A549 (cell line): ENCODE measurements around the gene AUTS2. TPM values are rescaled to one million over a fixed set of nuclear protein-coding genes. Genes with fewer than 3 reads are reported as not detected.

Source experiments
- ATAC-seq, 2 experiments: fragments of 200-7000 bp in 1 of 2; fragments of >200 bp in 1 of 2; cut with Nextera tagmentation in 1 of 2; cut with Tn5 transposase in 1 of 2; 3 replicates each; pipeline versions ENCODE4 v1.8.0 to v1.9.1; 2018 to 2020; ENCODE audit warnings: mild to moderate bottlenecking in 1 of 2, moderate library complexity in 1 of 2
- CTCF ChIA-PET: fragments of 300-600 bp; sonication (Branson Sonifier 250); formaldehyde crosslinking; extraction: SDS; loops from one replicate; lab custom pipeline; 2021; ENCODE audit warnings: antibody characterized with exemption, inconsistent platforms; lab: Yijun Ruan, JAX
- POLR2A ChIA-PET: fragments of 350-600 bp; formaldehyde crosslinking; extraction: SDS; loops from one replicate; lab custom pipeline; 2021; ENCODE audit warnings: antibody characterized with exemption, inconsistent platforms; lab: Yijun Ruan, JAX
- DNase-seq, 2 experiments: peaks; one replicate each; pipeline versions ENCODE4 v3.0.0 to v3.0.0-alpha.2; 2011 to 2016; ENCODE audit warnings: low read depth in 1 of 2, low spot score in 1 of 2
- FAIRE-seq: peaks from 2 replicates; lab custom pipeline; 2011; peaks lifted over from hg19 to GRCh38; lab: Jason Lieb, UNC
- H3K27ac ChIP-seq, 2 experiments: fragments of >200 bp; sonication (Bioruptor Twin); formaldehyde crosslinking; 3 replicates each; pipeline ENCODE4 v1.5.1; 2016 to 2017
- H3K4me1 ChIP-seq: fragments of >200 bp; sonication (Bioruptor Twin); formaldehyde crosslinking; 3 replicates; pipeline ENCODE4 v1.6.1; 2016
- H3K4me2 ChIP-seq: fragments of >200 bp; sonication (Bioruptor Twin); formaldehyde crosslinking; 3 replicates; pipeline ENCODE4 v1.6.1; 2016
- H3K4me3 ChIP-seq: fragments of >200 bp; sonication (Bioruptor Twin); formaldehyde crosslinking; 3 replicates; pipeline ENCODE4 v1.5.1; 2016
- H3K9me3 ChIP-seq: fragments of >200 bp; sonication (Bioruptor Twin); formaldehyde crosslinking; 3 replicates; pipeline ENCODE4 v1.6.1; 2016
- ATOH8 ChIP-seq: fragments of 250-450 bp; sonication (Bioruptor Pico); IDR thresholded peaks from 2 replicates; pipeline ENCODE4 v1.5.0; 2020; ENCODE audit warnings: low read depth, mild to moderate bottlenecking, moderate library complexity
- BCL3 ChIP-seq: fragments of >200 bp; sonication (Bioruptor Twin); formaldehyde crosslinking; IDR thresholded peaks from 3 replicates; pipeline ENCODE4 v1.6.1; 2016
- CBX2 ChIP-seq: fragments of 200-600 bp; sonication (generic); IDR thresholded peaks from 2 replicates; pipeline ENCODE4 v1.6.1; 2016; ENCODE audit warnings: low read depth, mild to moderate bottlenecking, borderline replicate concordance
- E2F6 ChIP-seq: IDR thresholded peaks from 2 replicates; pipeline ENCODE4 v1.6.1; 2012; ENCODE audit warnings: low read depth, borderline replicate concordance
- ESRRA ChIP-seq: fragments of 150-350 bp; IDR thresholded peaks from 2 replicates; pipeline ENCODE4 v1.6.1; 2014; ENCODE audit warnings: mild to moderate bottlenecking, low read length, borderline replicate concordance
- FOSL2 ChIP-seq, 2 experiments: fragments of 450-650 bp in 1 of 2; fragments of >200 bp in 1 of 2; sonication (Bioruptor Twin) in 1 of 2; formaldehyde crosslinking; IDR thresholded peaks; 2 replicates each; pipeline versions ENCODE4 v1.5.0 to v1.6.1; 2016 to 2020; ENCODE audit warnings: mild to moderate bottlenecking in 1 of 2, moderate library complexity in 1 of 2
- HOXB13 ChIP-seq: fragments of 250-450 bp; sonication (Bioruptor Pico); IDR thresholded peaks from 2 replicates; pipeline ENCODE4 v1.5.0; 2020; ENCODE audit warnings: low read depth, mild to moderate bottlenecking, moderate library complexity
- MAX ChIP-seq: IDR thresholded peaks from 2 replicates; pipeline ENCODE4 v1.6.1; 2012
- MAZ ChIP-seq: fragments of 150-350 bp; IDR thresholded peaks from 2 replicates; pipeline ENCODE4 v1.6.1; 2014; ENCODE audit warnings: antibody characterized with exemption, low read depth, low read length, borderline replicate concordance
- MYC ChIP-seq: IDR thresholded peaks from 2 replicates; pipeline ENCODE4 v1.6.1; 2012; ENCODE audit warnings: mild to moderate bottlenecking, inconsistent platforms, low read length, improper control_type of control experiment, borderline replicate concordance
- NPAS2 ChIP-seq: fragments of 250-450 bp; sonication (Bioruptor Pico); IDR thresholded peaks from 2 replicates; pipeline ENCODE4 v1.8.0; 2022; ENCODE audit warnings: mild to moderate bottlenecking, moderate library complexity, borderline replicate concordance
- NR3C1 ChIP-seq: fragments of >200 bp; sonication (Bioruptor Twin); formaldehyde crosslinking; IDR thresholded peaks from 3 replicates; pipeline ENCODE4 v1.6.1; 2017
- PHF8 ChIP-seq: fragments of 200-600 bp; sonication (generic); IDR thresholded peaks from 2 replicates; pipeline ENCODE4 v1.6.1; 2016; ENCODE audit warnings: low read depth, mild to moderate bottlenecking, antibody characterized with exemption, moderate library complexity, borderline replicate concordance
- POLR2A ChIP-seq: IDR thresholded peaks from 2 replicates; pipeline ENCODE4 v1.6.1; 2012; ENCODE audit warnings: mild to moderate bottlenecking, low read length
- POLR2AphosphoS2 ChIP-seq: conservative IDR thresholded peaks from 2 replicates; pipeline ENCODE4 v1.6.1; 2012; ENCODE audit warnings: low read length, improper control_type of control experiment, inconsistent platforms
- RARB ChIP-seq: fragments of 250-450 bp; sonication (Bioruptor Pico); IDR thresholded peaks from 2 replicates; pipeline ENCODE4 v1.8.0; 2021; ENCODE audit warnings: mild to moderate bottlenecking, moderate library complexity
- TFCP2L1 ChIP-seq: fragments of 250-450 bp; sonication (Bioruptor Pico); IDR thresholded peaks from 2 replicates; pipeline ENCODE4 v1.5.0; 2021; ENCODE audit warnings: mild to moderate bottlenecking
- TP53 ChIP-seq: fragments of 250-450 bp; sonication (Bioruptor Pico); IDR thresholded peaks from 2 replicates; pipeline ENCODE4 v1.5.0; 2021; ENCODE audit warnings: mild to moderate bottlenecking, moderate library complexity
- ZFP36 ChIP-seq: fragments of 450-650 bp; IDR thresholded peaks from 2 replicates; pipeline ENCODE4 v1.6.1; 2014; ENCODE audit warnings: borderline replicate concordance; ENCODE audit not compliant: partially characterized antibody
- ZNF302 ChIP-seq: fragments of 250-450 bp; sonication (Bioruptor Pico); IDR thresholded peaks from 2 replicates; pipeline ENCODE4 v1.9.0; 2021; ENCODE audit warnings: inconsistent platforms, mild to moderate bottlenecking, moderate library complexity
- WGBS: methylation state at CpG from one replicate; pipeline ENCODE4 v1.1.6; 2017; ENCODE audit errors: missing lambda C conversion rate; 5-methylcytosine and 5-hydroxymethylcytosine counted together
- polyA plus RNA-seq, 4 experiments: library from polyadenylated mRNA; depleted of rRNA in 3 of 4; stranded (reverse); fragments of >200 nt; fragmentation: RNase III in 1 of 4; extraction: RNeasy Plus Mini Kit Qiagen cat#74134 plus additional on column Dnase treatment in 1 of 4; gene quantifications; 2 replicates in 3 of 4; 3 replicates in 1 of 4; pipeline ENCODE4 v1.2.3, GENCODE V29; 2011 to 2017
- TF ChIP-seq, protein P1 (sequence below): fragments of >200 bp; sonication (Bioruptor Twin); formaldehyde crosslinking; IDR thresholded peaks from 3 replicates; pipeline ENCODE4 v1.5.1; 2016
- TF ChIP-seq, protein P2 (sequence below): fragments of >200 bp; sonication (Bioruptor Twin); formaldehyde crosslinking; IDR thresholded peaks from 2 replicates; pipeline ENCODE4 v1.6.1; 2016

The AUTS2 gene
- polyA plus RNA-seq, 2 of the 4 experiments (the other 2 are of a cell fraction), result 1.6 to 3.6 TPM

GRCh38 chr7:69912846-69913245, 314.6 kb downstream of the AUTS2 start:
- Histone ChIP-seq H3K4me1 (peaks cover 11% of the 10 kb centered on the region; the same call in 2 of the 3 replicates), H3K9me3 (no peaks in the 10 kb centered on the region), H3K4me3 (no peak overlapping the region), H3K4me2 (peak overlapping the region; percentile 32; the same call in 2 of the 3 replicates), H3K27ac (peak overlapping the region in 1 of 2 experiments; percentile 38; a peak in 1 of 6 replicates)
- ChIA-PET CTCF (no interaction called here), POLR2A (no interaction called here)
- WGBS, result 68% methylated on average over 1 of the region's 1 CpG
- DNase-seq (no peak), ATAC-seq (peak; percentile 22 to 30; a peak in 2 of 6 replicates), FAIRE-seq (no peak)
- TF ChIP-seq, protein P1, sequence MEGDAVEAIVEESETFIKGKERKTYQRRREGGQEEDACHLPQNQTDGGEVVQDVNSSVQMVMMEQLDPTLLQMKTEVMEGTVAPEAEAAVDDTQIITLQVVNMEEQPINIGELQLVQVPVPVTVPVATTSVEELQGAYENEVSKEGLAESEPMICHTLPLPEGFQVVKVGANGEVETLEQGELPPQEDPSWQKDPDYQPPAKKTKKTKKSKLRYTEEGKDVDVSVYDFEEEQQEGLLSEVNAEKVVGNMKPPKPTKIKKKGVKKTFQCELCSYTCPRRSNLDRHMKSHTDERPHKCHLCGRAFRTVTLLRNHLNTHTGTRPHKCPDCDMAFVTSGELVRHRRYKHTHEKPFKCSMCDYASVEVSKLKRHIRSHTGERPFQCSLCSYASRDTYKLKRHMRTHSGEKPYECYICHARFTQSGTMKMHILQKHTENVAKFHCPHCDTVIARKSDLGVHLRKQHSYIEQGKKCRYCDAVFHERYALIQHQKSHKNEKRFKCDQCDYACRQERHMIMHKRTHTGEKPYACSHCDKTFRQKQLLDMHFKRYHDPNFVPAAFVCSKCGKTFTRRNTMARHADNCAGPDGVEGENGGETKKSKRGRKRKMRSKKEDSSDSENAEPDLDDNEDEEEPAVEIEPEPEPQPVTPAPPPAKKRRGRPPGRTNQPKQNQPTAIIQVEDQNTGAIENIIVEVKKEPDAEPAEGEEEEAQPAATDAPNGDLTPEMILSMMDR, result no peak
- no peak for TF ChIP-seq MAZ
- no peak for TF ChIP-seq PHF8
- TF ChIP-seq NR3C1, result no peak
- no peak for TF ChIP-seq BCL3
- no peak for TF ChIP-seq ATOH8
- no peak for TF ChIP-seq ZNF302 (CRISPR knock-in tag)
- no peak for TF ChIP-seq FOSL2 (IDR thresholded peaks at IDR 0.05)
- no peak for TF ChIP-seq FOSL2 (CRISPR knock-in tag; IDR thresholded peaks at IDR 0.05)
- no peak for TF ChIP-seq CBX2
- no peak for TF ChIP-seq MAX
- no peak for TF ChIP-seq HOXB13 (CRISPR knock-in tag)
- TF ChIP-seq MYC, result no peak
- no peak for TF ChIP-seq NPAS2
- no peak for TF ChIP-seq E2F6

- Histone ChIP-seq H3K27ac (no peak overlapping the region), H3K4me2 (no peak overlapping the region), H3K4me3 (no peak overlapping the region), H3K4me1 (no peaks in the 10 kb centered on the region), H3K9me3 (peaks cover 3% of the 10 kb centered on the region; the same call in 1 of the 3 replicates)
- no peak for FAIRE-seq
- ChIA-PET POLR2A (no interaction called here), CTCF (no interaction called here)
- TF ChIP-seq ZFP36, result no peak
- no peak for TF ChIP-seq TP53 (CRISPR knock-in tag)
- TF ChIP-seq ESRRA, result no peak
- no peak for TF ChIP-seq PHF8
- TF ChIP-seq RARB (CRISPR knock-in tag), result no peak
- no peak for TF ChIP-seq TFCP2L1 (CRISPR knock-in tag)
- TF ChIP-seq MAX, result no peak
- TF ChIP-seq, protein P2, sequence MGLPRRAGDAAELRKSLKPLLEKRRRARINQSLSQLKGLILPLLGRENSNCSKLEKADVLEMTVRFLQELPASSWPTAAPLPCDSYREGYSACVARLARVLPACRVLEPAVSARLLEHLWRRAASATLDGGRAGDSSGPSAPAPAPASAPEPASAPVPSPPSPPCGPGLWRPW, result no peak
- no peak for TF ChIP-seq HOXB13 (CRISPR knock-in tag)
- TF ChIP-seq POLR2A, result no peak
- no peak for TF ChIP-seq CBX2
- no peak for TF ChIP-seq POLR2AphosphoS2
- DNase-seq, result no peak
- 37% methylated on average over 4 of the region's 4 CpGs for WGBS
- no peak for ATAC-seq
Observed at GRCh38 chr7:69919426-69920111, 321.3 kb downstream of the AUTS2 start.
